Measurements from ENCODE around the gene TRAK1. TPM values are rescaled to one million over a fixed set of nuclear protein-coding genes. Genes with fewer than 3 reads are reported as not detected.

Gene TRAK1
- total and polyA plus RNA-seq, 4 donors = 18.2 to 65.4 (median 32.5) TPM

DNA sequence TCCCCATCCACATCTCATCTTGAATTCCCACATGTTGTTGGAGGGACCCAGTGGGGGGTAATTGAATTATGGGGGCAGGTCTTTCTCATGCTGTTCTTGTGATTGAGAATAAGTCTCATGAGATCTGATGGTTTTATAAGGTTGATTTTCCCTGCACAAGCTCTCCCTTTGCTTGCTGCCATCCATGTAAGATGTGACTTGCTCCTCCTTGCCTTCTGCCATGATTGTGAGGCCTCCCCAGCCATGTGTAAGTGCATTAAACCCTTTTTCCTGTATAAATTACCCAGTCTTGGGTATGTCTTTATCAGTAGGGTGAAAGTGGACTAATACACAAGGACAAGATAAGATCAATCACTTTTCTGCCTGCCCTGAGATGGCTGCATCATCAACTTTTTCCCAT lies 180.6 kb downstream of the TRAK1 start:
- Histone ChIP-seq H3K9me3 (ENCODE audit: control insufficient read depth in 4 of 4, insufficient read depth in 3 of 4, low read length in 3 of 4) (peaks cover 0 to 6% (median 3%) of the 10 kb centered on the region in 4 donors), H3K9ac (ENCODE audit: insufficient read depth in 1 of 2, low read length in 2 of 2) (no peak overlapping the region), H3K27me3 (ENCODE audit: control insufficient read depth in 3 of 3, insufficient read depth in 3 of 3, low read length in 2 of 3) (peaks cover 0 to 25% (median 13%) of the 10 kb centered on the region in 3 donors), H3K27ac (ENCODE audit: low read depth in 1 of 2, low read length in 1 of 2) (no peak overlapping the region), H3K4me3 (no peak overlapping the region), H3K36me3 (ENCODE audit: control insufficient read depth in 4 of 4, insufficient read depth in 4 of 4, low read length in 4 of 4) (no peaks in the 10 kb centered on the region), H3K4me1 (ENCODE audit: control insufficient read depth in 5 of 5, insufficient read depth in 5 of 5, low read length in 5 of 5) (no peaks in the 10 kb centered on the region)
- TF ChIP-seq, protein P1, sequence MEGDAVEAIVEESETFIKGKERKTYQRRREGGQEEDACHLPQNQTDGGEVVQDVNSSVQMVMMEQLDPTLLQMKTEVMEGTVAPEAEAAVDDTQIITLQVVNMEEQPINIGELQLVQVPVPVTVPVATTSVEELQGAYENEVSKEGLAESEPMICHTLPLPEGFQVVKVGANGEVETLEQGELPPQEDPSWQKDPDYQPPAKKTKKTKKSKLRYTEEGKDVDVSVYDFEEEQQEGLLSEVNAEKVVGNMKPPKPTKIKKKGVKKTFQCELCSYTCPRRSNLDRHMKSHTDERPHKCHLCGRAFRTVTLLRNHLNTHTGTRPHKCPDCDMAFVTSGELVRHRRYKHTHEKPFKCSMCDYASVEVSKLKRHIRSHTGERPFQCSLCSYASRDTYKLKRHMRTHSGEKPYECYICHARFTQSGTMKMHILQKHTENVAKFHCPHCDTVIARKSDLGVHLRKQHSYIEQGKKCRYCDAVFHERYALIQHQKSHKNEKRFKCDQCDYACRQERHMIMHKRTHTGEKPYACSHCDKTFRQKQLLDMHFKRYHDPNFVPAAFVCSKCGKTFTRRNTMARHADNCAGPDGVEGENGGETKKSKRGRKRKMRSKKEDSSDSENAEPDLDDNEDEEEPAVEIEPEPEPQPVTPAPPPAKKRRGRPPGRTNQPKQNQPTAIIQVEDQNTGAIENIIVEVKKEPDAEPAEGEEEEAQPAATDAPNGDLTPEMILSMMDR (IDR thresholded peaks at IDR 0.05; ENCODE audit: control extremely low read depth, extremely low read depth) = no peak
- no peak for ATAC-seq (ENCODE audit: insufficient read depth, low FRiP score)
- no peak for DNase-seq

DNA sequence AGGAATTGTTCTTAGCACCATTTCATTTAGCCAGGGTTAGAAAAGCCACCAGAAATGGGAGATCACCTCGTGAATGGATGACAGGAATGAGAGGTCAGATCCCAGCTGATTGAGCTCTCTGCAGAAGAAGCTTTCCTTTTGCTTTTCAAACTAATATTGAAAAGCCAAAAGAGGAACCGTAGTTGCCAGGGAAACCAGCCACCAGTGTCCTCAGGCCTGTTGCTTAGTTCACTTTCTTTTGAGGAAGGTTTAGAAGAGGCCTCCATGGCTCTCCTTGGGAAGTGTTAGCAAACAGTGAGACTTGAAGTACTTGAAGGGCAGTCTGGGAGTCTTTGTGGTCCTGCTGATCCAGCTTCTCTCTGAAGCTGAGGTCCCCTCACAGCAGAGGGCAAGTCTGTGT lies 182.2 kb downstream of the TRAK1 start:
- Histone ChIP-seq H3K36me3 (ENCODE audit: control insufficient read depth in 4 of 4, insufficient read depth in 4 of 4, low read length in 4 of 4) (no peaks in the 10 kb centered on the region), H3K9me3 (ENCODE audit: control insufficient read depth in 4 of 4, insufficient read depth in 3 of 4, low read length in 3 of 4) (peaks cover 0 to 6% (median 3%) of the 10 kb centered on the region in 4 donors), H3K27ac (ENCODE audit: low read depth in 1 of 2, low read length in 1 of 2) (no peak overlapping the region), H3K4me1 (ENCODE audit: control insufficient read depth in 5 of 5, insufficient read depth in 5 of 5, low read length in 5 of 5) (no peaks in the 10 kb centered on the region), H3K9ac (ENCODE audit: insufficient read depth in 1 of 2, low read length in 2 of 2) (no peak overlapping the region), H3K27me3 (ENCODE audit: control insufficient read depth in 3 of 3, insufficient read depth in 3 of 3, low read length in 2 of 3) (peaks cover 0 to 12% (median under 1%) of the 10 kb centered on the region in 3 donors), H3K4me3 (no peak overlapping the region)
- TF ChIP-seq, protein P1 (IDR thresholded peaks at IDR 0.05; ENCODE audit: control extremely low read depth, extremely low read depth) = no peak
- DNase-seq (no peak), ATAC-seq (ENCODE audit: insufficient read depth, low FRiP score) (no peak)
- WGBS, 2 donors = 36 to 45% methylated on average over 2 of the region's 2 CpGs

DNA sequence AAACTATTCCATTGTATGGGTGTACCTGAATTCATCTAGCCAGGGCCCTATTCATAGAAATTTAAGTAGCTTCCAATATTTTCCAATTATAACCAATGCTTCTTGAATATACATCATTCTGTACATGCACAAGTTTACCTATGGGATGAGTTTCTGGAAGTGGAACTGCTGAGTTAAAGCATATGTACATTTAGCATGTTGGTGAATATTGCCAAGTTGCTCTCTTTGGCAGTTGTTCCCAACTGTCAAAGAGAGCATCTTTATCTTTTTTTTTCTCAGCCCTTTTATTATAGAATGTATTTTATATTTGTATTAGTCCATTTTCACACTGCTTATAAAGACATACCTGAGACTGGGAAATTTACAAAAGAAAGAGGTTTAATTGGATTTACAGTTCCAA lies 183.1 kb downstream of the TRAK1 start:
- H3K9ac ChIP-seq (ENCODE audit: insufficient read depth in 1 of 2, low read length in 2 of 2) = no peak overlapping the region
- H3K36me3 ChIP-seq (ENCODE audit: control insufficient read depth in 4 of 4, insufficient read depth in 4 of 4, low read length in 4 of 4) = no peaks in the 10 kb centered on the region
- DNase-seq (no peak), ATAC-seq (ENCODE audit: insufficient read depth, low FRiP score) (no peak)
- no peak overlapping the region for H3K4me3 ChIP-seq
- peaks cover 0 to 3% (median 0%) of the 10 kb centered on the region in 3 donors for H3K27me3 ChIP-seq (ENCODE audit: control insufficient read depth in 3 of 3, insufficient read depth in 3 of 3, low read length in 2 of 3)
- H3K27ac ChIP-seq (ENCODE audit: low read depth in 1 of 2, low read length in 1 of 2) = no peak overlapping the region
- peaks cover 0 to 6% (median 3%) of the 10 kb centered on the region in 4 donors for H3K9me3 ChIP-seq (ENCODE audit: control insufficient read depth in 4 of 4, insufficient read depth in 3 of 4, low read length in 3 of 4)
- H3K4me1 ChIP-seq (ENCODE audit: control insufficient read depth in 5 of 5, insufficient read depth in 5 of 5, low read length in 5 of 5) = no peaks in the 10 kb centered on the region
- TF ChIP-seq, protein P1 (IDR thresholded peaks at IDR 0.05; ENCODE audit: control extremely low read depth, extremely low read depth) = no peak

DNA sequence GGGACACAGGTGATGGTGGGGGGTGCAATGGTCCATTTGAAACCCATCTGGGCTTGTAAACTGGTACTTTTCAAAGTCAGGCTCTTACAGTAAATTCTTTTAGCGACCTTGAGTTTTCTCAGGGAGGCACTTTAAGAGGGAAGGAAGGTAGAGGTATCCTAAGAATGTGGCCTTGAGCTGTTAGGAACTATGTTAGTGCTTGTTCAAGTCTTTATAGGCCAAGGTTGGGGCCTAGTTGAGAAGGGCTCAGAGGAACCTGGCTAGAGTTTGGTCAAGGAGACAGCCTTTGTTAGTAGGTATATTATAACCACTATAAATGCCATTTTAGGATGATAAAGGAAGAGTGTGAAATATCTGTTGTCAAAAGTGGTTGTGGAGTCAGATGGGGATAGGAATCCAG lies 184.1 kb downstream of the TRAK1 start:
- Histone ChIP-seq H3K9ac (ENCODE audit: insufficient read depth in 1 of 2, low read length in 2 of 2) (no peak overlapping the region), H3K9me3 (ENCODE audit: control insufficient read depth in 4 of 4, insufficient read depth in 3 of 4, low read length in 3 of 4) (peaks cover 0 to 11% (median 6%) of the 10 kb centered on the region in 4 donors), H3K27me3 (ENCODE audit: control insufficient read depth in 3 of 3, insufficient read depth in 3 of 3, low read length in 2 of 3) (no peaks in the 10 kb centered on the region), H3K36me3 (ENCODE audit: control insufficient read depth in 4 of 4, insufficient read depth in 4 of 4, low read length in 4 of 4) (no peaks in the 10 kb centered on the region), H3K4me1 (ENCODE audit: control insufficient read depth in 5 of 5, insufficient read depth in 5 of 5, low read length in 5 of 5) (no peaks in the 10 kb centered on the region), H3K27ac (ENCODE audit: low read depth in 1 of 2, low read length in 1 of 2) (no peak overlapping the region), H3K4me3 (no peak overlapping the region)
- ATAC-seq (ENCODE audit: insufficient read depth, low FRiP score) (no peak), DNase-seq (no peak)
- WGBS, 2 donors = 50 to 70% methylated on average over 1 of the region's 1 CpG
- TF ChIP-seq, protein P1 (IDR thresholded peaks at IDR 0.05; ENCODE audit: control extremely low read depth, extremely low read depth) = no peak

Data from lung (tissue), 12 donors.